NT2/D1 (cell line): ENCODE results near the gene ICOS.

Experiments
- SUZ12 ChIP-seq: IDR thresholded peaks from 2 replicates; pipeline ENCODE4 v1.6.1; 2011; ENCODE audit not compliant: insufficient read length, insufficient read depth; ENCODE audit errors: extremely low read depth
- ZNF274 ChIP-seq: IDR thresholded peaks from 2 replicates; pipeline ENCODE4 v1.6.1; 2011; ENCODE audit warnings: mild to moderate bottlenecking, low read depth, low read length

DNA sequence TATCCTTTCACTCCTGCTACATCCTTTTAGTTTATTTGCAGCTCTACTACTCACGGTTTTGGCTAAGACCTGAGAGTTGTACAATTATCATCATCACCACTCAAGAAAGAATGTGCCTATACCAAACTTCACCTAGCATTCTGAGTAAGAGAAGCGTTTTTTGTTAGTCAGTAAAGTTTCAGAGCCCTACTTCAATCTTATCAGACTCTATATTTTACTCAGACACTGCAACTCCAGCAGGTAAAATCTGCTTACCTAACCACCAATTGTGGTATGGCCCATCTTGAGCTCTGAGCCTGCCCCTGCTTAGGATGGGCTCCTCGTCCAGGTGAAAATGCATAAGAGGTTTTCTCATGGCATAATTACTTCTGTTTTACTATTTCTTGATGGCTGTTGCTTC, 37.1 kb downstream of the ICOS start:
- TF ChIP-seq SUZ12 (no peak), ZNF274 (no peak)
